ENCODE data around the gene CCR7.
A peak's percentile ranks its signal among the peaks of the same experiment; 100 is the strongest.

The CCR7 gene

DNA sequence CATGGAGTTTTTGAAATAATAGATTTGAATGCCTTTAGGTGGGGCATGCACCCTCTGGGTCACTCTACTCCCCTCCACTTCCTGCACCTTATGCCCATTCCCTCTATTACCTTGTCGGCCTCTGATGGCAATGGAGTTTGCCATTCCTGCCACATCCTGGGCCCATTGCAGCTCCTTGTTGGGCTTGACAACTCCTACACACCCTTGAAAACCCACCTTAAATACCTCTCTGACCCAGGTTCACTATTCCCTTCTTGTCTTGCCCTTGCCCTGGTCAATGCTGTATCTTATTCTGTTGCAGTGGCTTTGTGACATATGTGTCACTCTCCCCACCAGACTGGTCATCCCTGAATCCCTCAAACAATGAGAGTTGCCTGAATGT lies 2.4 kb downstream of the CCR7 start:
- no peak for DNase-seq (ENCODE audit: low read depth)

DNA sequence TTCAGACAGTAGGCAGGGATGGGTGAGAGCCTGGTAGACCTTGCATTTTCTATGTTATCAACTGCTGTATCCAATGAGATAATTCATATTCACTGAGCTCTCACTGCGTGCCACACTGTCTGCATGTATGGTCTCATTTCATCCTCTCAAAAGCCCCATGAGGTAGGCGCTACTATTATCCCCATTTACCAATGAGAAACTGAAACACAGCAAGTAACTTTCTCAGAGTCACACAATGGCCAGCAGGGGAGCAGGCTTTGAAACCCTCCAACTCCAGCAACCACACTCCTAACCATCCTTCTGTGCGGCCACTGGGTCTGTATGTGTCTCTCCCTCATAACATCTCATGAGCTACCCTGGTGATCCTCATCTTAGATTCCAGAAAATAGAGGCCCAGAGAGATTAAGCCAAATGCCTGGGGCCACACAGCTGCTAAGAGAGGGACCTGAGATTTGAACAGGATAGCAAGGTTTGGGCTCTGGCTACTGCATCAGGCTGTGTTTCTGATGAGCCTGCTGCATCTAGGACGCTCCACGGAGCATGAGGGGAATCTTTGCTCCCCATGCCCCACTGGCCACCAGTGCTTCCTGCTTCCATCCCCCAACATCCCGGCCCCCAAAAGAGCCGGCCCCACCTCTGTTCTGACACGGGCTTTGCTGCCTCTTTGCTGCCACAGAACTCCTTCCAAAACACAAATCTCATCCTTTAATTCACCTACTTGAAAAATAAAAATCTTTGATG lies 3.2 kb downstream of the CCR7 start:
- DNase-seq (ENCODE audit: low read depth): no peak

DNA sequence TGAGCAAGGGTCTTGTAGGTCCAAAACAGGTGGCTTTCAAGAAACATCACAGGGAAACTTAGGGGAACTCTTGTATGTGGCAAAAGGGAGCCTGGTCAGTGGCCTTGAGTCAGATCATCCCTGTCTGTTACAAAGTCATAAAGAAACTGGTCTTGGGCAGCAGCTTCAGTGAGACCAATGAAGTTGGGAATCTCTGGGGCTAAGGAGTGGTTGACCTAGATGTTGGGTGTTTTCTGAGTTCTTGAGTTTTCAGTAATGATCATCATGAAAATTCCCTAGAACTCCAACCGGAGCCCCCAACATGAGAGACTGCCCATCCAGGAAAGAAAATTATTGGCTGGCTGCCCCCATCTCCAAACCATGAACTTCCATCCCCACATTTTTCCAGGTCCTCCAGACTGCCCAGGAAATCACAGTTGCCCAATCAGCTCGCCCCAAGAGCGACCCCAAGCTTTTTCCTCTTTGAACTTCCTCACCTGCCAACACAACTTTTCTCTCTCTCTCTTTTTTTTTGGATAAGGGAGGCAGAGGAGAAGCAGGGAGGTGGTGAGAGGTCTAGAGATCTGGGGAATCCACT lies 3.9 kb downstream of the CCR7 start:
- DNase-seq (ENCODE audit: low read depth): no peak

DNA sequence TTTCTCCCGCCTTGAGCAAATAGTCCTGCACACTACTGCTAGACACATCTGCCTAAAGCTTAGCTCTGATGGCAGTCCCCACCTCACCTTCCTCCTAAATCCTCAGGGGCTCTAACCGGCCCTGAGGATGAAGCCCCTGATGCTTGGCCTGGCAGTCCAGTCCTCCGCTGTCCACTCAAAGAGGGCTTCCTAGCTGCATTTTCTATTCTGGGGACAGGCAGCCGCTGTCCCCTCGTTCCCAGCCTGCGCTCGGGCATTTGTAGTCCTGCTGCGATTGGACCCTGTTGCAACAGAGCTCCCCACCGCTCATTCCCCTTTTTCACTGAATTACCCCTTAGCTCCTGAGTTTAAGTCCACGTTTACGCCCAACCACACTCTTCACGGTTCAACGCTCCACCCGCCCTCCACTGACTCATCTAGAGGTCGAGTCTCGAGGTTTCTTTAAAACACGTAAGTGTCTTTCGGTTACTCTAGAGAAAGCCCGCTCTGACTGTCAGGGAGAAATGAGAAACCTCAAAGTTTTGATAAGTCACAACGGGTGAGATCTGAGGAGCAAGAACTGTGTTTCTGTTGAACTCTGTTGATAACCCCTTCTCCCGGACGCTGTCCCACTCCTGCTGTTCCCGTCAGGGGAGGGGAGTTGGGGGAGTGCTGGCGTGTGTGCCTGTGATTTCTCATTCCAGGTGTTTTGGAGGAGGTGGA lies 4.5 kb downstream of the CCR7 start:
- no peak for DNase-seq (ENCODE audit: low read depth)

DNA sequence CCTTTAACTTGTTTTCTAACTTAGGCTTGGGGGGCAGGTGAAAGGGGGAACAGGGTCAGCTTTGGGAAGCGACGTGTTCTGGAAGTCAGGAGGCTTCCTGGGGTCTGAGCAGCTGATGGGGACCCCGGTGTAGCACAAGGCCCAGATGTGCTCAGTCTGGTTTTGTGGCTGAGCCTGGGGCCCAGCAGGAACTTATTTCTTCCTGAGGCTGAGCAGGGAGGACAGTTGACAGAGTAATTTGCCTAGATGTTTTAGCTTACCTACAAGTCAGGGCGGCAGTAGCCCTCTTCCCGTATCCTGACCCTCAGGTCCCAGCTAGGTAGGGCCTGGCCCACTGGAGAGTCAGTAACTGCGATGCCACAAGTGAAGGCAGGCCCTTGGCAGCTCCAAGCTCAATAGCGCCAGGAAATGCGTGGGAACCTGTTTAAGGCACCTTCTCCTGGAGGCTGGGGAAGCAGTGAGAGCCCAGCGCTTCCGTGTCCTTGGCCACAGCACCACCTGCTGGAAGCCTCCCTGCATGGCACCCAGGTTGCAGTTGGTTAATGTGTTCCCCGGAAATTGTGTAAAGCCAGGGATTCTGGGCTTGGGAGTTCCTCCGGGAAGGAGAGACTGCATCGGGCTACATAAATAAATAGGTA lies 5.2 kb downstream of the CCR7 start:
- peak; percentile 69 for DNase-seq (ENCODE audit: low read depth)

DNA sequence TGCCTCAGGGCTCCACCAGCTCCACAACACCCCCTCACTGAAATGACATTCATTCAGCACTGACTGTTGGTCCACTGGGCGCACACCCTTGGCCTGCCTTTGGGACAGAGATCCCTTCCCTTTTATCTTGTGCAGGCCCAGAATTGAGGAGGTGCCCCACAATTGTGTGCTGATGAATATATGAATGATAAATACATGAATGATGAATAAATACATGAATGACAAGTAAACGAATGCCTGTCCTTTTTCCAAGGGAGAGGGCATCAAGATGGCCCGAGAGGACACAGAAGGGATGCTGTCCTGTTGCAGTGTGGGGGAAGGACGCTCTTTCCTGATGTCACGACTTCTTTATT lies 5.7 kb downstream of the CCR7 start:
- DNase-seq (ENCODE audit: low read depth): no peak

DNA sequence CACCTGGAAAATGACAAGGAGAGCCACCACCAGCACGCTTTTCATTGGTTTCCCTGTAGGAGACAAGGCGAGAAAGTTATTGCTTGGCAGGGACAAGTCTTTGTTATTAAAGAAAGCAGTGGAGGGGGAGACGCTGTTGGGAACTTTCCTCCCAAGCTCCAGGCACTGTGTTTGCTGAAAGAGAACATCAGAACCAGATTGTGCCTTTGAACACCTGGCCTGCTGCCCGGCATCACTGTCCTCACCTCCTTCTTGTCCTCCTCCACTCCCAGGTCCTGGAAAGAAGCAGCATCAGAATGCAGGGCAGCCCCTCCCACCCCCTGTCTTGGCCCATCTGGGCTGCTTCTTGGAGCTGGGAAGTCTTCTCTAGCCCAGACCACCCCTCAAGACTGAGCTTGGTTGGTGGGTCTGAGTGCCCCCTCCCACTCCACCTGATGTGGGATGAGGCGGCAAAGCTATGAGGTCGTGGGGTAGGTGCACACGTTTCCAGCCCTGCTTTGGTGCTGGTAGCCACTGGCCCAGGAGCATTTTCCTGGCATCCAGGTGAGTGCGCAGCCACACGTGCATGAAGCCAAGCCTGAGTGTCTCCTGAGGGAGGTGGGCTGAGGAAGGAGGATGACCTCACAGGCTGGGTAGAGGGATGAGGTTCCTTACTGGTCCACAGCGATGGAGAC lies 6.2 kb downstream of the CCR7 start:
- no peak for DNase-seq (ENCODE audit: low read depth)

DNA sequence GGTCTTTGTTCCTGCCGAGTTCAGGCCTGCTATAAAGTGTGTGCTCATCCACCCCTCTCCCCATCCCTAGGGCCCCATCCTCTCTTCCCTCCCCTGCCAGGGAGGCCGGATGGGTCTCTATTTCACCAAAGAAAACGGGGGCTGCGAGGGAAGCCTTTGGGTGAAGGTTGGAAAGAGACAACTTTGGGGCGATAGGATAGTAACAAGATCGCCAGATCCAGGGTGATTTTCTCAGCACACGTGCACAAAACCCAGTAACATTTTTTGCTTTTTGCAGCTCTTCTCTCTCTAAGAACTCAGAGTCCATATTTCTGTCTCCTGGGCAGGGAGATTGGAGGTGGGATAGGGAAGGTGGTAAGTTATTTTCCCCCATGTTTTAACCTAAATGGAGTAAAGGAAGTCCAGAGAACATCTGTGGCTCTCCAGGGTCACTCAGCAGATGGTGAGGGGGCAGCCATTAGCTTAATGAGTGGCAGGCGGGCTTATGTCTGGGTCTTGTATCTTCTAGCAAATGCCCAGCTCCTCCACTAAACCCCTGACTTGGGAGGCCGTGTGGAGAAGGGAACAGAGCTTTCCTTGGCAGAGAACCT lies 6.9 kb downstream of the CCR7 start:
- DNase-seq (ENCODE audit: low read depth): no peak

DNA sequence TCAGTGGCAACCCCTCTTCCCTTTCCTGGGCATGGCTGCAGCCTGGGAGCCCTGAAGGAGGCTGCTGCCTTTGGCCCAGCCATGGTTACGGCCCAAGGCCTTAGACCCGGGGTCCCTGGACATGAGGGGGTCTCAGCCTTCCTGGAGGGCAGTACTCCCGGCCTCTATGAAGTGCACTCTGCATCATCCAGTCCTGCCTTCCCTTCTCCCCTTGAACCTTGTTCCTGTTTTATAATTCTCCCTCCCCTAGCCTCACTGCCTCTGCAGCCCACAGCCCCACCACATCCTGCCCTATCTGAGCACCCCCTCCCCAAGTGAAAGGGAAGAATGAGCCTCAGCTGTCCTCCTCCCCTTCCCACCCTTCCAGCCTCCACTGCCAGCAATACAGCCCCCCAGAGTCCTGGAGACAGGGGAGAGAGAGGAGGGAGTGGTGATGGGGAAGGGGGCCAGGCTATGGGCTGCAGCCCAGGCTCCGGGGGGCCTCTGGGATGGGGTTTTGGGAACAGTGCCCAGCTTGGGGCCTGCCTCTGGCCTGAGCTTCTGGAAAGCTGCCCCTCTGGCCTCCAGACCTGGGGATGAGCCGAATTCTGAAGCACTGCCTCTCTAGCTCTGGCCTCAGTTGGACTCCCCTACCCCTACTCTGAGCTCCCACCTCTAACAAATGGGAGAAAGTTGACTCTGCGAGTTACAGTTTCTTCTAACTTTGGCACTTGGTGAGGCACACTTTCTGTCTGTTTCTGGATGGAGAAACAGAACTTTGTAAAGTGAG lies 7.6 kb downstream of the CCR7 start:
- DNase-seq (ENCODE audit: low read depth): no peak

DNA sequence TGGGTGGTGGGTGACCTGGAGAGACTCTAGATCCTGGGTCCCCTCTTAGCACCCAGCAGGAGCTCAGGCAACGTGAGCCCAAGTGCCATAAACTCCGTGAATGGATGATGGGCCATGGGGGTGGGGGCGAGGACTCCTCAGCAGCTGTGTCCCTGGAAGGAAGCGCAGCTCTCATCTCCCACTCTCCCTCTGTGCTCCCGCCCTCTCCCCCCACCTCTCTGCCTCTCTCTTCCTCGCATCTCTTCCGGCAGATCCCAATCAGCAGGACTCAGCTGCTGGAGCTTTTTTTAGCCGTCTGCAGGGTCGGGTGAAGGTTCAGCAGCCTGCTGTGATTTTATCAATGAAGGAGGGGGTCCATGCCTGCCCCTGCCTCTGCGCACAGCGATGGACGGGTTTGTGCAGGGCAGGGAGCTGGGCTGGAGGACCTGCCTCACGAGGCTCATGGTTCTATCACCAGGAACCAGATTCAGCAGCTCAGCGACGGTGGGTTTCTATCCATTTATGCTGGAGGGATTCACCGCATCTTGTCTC lies 8.3 kb downstream of the CCR7 start:
- no peak for DNase-seq (ENCODE audit: low read depth)

DNA sequence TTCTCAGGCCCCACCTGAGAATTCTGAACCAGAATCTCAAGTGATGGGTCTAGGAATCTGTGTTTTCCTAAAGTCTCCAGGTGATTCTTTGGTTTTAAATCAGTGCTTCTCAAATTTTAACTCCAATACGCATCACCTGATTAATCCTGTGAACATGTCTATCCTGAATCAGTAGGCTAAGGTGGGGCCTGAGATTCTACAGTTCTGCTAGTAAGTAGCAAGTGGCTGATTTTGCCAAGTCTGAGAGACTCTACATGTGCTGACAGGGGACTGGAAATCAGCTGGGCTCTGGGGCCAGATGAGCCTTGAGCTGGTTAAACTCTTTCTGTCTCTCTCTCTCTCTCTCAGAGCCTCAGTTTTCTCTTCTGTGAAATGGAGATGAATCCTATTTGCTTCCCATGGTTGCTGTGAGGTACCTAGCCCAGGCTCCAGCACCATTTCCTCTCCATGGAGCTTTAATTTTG lies 9.0 kb downstream of the CCR7 start:
- no peak for DNase-seq (ENCODE audit: low read depth)

DNA sequence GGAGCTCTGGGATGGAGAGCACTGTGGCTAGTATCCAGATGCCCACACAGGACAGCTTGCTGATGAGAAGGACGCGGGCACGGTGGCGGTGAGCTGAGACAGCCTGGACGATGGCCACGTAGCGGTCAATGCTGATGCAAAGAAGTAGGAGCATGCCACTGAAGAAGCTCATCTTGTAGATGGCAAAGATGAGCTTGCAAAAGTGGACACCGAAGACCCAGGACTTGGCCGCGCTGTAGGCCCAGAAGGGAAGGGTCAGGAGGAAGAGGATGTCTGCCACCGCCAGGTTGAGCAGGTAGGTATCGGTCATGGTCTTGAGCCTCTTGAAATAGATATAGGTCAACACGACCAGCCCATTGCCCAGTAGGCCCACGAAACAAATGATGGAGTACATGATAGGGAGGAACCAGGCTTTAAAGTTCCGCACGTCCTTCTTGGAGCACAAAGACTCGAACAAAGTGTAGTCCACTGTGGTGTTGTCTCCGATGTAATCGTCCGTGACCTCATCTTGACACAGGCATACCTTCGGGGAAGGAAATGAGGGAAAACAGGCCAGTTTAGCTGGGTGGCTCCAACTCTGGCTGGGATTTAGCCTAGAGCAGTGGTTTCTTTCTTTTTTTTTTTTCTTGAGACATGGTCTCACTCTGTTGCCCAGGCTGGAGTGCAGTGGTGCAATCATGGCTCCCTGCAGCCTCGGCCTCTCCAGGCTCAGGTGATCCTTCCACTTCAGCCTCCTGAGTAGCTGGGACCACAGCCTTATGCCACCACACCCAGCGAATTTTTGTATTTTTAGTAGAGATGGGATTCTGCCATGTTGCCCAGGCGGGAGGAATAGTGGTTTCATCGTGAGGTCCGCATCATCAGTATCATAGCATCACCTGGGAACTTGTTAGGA lies 9.7 kb downstream of the CCR7 start:
- no peak for DNase-seq (ENCODE audit: low read depth)

DNA sequence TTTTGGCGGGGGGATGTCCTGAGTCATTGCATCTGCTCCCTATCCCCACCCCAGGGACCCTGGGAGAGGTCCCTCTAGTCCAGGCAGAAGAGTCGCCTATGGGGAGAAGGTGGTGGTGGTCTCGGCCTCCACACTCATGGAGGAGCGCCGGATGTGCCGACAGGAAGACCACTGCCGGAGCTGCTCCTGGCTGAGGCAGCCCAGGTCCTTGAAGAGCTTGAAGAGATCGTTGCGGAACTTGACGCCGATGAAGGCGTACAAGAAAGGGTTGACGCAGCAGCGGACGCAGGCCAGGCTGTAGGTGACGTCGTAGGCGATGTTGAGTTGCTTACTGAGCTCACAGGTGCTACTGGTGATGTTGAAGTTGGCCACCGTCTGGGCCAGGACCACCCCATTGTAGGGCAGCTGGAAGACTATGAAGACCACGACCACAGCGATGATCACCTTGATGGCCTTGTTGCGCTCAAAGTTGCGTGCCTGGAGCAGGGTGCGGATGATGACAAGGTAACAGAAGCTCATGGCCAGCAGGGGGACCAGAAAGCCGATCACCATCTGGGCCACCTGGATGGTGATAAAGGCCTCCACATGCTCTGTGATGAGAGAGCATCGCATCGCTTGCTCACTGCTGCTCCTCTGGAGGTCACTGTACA lies 10.5 kb downstream of the CCR7 start:
- DNase-seq (ENCODE audit: low read depth): no peak

DNA sequence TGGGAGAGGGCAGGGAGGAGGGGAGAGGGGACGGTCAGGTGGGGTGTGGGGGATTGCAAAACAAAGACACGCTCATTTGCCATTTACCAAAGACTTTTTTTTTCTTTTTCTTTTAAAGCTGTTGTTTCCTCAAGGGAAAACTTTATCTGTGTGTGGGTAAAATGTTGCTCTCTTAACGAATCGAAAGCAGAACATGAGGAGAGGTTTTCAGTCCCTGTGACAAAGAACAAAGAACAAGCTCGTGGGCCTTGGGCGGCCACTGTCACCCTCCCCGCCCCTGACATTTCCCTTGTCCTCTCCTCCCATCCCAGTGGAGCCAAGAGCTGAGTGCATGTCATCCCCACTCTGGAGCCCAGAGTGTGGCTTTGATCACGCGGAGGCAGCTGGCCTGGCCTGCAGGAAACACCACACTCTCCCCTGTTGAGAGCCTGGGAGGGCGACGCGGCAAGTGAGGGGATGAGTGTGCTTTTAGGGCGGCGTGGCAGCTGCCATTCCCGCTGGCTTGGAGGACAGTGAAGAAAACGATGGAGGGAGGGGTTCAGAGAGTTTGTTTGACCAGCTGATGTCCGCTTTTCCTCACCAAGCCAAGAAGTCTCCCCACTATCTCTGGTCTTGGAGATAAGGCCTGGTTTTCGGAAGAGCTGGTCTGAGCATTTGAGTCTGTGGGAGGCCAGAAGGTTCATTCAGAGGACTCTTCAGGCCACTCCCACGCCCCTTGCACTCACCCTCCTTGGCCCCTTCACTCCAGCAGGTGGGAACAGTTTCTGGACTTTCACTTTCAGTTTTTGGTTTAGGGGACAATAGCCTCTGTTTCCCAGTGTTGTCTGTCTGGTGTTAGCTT lies 11.4 kb downstream of the CCR7 start:
- DNase-seq (ENCODE audit: low read depth): peak; percentile 55

DNA sequence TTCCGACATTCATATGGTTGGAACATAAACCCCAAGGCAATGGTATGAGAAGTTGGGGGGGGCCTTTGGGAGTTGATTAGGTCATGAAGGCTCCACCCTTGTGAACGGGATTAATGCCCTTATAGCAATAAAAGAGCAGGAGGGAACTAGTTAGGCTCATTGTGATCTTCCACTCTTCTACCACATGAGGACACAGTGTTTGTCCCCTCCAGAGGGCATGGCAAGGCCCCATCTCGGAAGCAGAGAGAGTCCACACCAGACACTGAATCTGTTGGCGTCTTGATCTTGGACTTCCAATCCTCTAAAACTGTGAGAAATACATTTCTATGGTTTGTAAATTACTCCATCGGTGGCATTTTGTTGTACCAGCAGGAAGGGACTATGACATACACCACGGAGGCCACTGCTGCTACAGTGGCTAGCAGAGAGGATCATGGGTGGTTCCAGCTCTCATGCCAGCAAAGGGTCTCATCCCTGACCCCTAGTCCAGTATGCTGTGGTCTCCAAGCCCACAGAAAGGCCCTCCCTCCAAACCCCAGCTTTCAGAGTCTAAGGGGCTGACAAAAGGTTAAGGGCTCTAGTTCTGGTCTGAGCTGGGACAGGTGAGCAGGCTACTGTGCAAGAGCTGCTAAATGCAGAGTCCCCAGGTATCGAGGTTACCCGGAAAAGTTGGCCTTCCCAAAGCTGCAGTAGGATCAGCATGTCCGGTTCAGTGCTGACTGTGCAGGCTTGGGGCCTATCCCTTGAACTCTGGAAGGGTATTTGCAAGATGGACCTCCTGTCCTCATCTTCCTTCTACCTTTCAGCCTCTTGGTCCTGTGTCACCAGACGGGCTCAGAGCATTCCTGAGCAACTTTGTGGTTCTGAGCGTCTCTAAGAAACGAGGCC lies 12.2 kb downstream of the CCR7 start:
- DNase-seq (ENCODE audit: low read depth): no peak

DNA sequence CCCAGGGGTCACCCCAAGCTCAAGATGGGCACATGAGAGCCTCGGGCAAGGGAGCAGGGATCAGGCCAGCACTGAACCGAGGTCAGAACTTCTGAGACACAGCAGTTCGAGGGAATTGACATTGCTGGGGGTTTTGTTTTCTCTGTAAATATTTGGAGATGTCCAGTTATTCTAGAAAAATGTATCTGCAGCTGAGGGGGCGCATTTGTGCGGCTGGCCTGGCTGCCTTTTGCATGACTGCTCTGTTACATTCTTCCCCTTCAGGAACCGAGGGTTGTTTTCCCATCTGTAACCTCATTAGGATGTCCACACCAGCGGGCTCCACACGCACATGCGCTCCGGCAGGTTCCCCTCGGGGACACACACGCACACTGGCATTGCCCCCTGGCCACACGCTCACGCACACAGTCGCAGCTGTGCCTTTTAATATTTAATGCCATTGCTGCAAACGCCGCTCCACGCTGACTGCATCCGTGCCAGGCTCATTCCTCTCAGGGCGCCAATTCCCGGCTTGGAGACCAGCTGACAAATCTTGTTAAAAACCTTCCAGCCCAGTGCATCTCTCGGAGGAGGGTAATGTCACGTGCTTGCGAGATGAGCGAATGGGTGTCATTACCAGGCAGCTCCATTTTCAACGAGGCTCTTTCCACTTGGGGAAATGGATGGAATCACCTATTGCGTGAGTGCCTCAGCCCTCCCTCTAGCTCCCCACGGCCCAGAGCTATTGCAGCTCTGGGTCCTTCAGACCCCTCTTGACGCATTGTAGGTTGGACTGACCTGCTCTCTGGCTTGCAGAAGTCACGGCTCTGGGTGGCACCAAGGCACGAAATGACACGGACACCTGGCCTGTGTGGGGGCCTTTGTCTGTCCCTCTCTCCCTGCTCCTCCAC lies 13.1 kb downstream of the CCR7 start:
- peak; percentile 98 for DNase-seq (ENCODE audit: low read depth)

Measured in GM04503 (cell line).